HG03066 (cell line): Measurements from ENCODE around the gene OR13J1.

Experiments
- ATAC-seq: cut with Tn5 transposase; IDR thresholded peaks from one replicate; pipeline ENCODE4 v1.9.1; 2021; ENCODE audit warnings: low read depth; ENCODE audit not compliant: unreplicated experiment

The OR13J1 gene

DNA sequence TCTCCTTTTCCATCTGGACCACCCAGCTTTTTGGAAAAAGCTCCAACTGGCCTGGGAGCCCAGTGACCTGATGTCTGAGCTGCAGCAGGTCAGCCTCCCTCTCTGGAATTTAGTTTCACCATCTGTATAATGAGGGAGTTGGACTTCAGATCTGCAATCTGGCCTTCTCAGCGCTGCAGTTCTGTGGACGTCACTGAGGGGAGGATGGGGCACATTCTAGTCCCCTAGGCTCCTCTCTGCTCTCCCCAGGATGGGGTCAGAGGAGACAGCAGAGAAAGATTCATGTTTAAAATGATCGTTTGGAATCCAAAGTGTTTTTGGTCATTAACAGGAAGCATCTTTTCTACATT lies 10.2 kb downstream of the OR13J1 start:
- ATAC-seq: no peak

GRCh38 chr9:35859310-35859989 lies 10.8 kb downstream of the OR13J1 start:
- ATAC-seq: no peak

DNA sequence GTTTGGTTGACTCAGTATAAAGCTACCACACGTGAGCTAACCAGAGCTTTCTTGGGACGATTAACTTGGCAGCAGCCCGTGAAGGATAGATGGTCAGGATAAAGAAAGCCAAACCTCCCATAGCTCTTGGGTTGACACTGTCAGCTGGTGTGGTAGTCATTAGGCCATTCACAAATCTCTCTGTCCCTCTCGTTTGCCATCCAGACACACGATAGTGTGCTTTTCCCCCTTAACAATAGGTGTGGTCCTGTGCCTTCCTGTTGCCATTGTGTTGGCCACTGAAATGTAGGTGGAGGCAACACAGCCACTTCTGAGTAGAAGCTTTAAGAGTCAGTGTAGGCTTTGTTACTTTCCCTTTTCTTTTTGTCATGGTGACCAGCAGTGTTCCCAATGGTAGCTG lies 11.7 kb downstream of the OR13J1 start:
- no peak for ATAC-seq

DNA sequence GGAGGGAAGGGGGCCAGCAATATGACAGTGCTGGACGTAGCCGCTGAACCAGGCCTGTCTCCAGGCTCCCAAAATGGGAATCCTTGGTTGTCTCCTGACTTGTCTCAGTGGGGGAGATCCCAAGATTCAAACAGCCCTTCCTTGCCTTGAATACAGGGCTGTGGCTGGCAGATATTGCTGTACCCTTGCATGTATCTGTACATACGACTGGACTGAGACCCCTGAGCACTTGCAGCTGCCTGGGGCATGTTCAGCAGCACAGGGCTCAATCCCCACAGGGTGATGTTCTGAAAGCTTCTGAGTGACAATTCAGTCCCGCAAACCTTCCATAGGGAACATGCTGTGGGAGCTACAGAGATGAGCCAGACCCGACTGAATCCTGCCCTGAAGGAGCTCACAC lies 13.3 kb downstream of the OR13J1 start:
- no peak for ATAC-seq

DNA sequence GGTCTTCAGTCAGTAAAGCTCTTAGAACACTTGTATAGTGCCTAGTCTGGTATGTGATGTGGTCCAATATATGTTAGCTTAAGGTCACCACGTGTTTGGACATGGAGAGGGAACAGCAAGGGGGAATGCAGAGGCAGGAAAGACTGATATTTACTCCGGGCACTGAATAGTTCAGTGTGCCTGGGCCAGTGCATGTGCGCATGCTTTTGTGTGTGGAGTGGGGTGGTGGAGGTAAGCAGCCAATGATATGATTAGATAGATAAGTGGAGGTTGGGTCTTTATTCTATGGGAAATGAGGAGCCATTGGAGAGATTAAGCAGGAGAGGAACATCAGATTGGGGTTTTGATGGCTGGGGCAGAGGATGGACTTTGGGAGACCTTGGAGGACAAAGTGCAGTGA lies 14.0 kb downstream of the OR13J1 start:
- no peak for ATAC-seq

GRCh38 chr9:35854091-35854762 lies 16.0 kb downstream of the OR13J1 start:
- no peak for ATAC-seq

DNA sequence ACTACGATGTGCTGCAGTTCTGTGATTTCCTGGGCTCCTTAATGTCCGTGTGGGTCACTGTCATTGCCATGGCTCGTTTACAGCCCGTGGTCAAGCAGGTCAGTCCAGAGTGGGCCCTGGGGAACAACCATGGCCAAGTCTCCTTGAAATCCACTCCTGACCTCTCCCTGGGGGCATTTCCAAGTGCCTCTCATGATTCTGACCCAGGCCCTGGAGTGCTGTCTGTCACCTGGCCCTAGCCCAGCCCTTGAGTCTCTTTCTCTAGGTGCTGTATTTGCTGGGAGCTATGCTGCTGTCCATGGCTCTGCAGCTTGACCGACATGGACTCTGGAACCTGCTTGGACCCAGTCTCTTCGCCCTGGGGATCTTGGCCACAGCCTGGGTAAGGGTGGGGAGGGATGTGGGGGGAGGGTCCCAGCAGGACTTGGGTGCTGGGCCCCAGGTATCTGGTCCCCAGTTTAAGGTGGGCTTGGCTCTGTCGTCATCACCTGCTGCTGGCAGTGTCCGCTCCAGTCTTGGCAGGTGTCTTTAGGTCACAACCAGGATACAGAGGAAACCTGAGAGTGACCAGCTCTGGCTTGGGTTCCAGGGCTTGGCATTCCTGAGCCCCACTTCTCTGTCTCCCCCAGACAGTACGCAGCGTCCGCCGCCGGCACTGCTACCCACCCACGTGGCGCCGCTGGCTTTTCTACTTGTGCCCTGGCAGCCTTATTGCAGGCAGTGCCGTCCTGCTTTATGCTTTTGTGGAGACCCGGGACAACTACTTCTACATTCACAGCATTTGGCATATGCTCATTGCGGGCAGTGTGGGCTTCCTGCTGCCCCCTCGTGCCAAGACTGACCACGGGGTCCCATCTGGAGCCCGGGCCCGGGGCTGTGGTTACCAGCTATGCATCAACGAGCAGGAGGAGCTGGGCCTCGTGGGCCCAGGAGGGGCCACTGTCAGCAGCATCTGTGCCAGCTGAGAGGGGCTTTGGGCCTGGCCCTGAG lies 17.0 kb downstream of the OR13J1 start:
- ATAC-seq: no peak

DNA sequence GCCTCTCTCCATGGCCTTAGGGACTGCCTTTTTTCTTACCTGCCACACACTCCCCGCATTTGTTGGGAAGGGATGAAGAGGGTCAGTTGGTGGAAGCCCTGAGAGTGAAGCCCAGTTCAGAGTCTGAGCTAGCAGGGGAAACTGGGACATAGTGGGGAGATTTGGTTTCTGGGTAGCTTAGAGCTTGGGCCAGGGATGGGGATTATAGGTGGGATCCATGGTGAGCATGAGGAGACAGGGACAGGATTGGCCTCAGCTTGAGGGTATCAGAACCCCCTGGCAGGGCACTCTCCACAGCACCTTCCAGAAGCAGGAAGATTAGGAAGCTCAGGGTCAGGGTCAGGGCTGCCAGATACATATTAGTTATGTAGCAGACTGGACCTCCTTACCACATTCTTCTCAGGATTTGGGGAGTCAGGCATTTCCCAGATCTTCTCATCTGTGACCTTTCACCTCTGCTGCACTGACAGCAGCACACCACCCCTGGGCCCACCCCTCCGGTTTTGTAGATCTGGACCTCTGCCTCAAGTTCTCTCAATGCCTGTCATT lies 17.9 kb downstream of the OR13J1 start:
- no peak for ATAC-seq

DNA sequence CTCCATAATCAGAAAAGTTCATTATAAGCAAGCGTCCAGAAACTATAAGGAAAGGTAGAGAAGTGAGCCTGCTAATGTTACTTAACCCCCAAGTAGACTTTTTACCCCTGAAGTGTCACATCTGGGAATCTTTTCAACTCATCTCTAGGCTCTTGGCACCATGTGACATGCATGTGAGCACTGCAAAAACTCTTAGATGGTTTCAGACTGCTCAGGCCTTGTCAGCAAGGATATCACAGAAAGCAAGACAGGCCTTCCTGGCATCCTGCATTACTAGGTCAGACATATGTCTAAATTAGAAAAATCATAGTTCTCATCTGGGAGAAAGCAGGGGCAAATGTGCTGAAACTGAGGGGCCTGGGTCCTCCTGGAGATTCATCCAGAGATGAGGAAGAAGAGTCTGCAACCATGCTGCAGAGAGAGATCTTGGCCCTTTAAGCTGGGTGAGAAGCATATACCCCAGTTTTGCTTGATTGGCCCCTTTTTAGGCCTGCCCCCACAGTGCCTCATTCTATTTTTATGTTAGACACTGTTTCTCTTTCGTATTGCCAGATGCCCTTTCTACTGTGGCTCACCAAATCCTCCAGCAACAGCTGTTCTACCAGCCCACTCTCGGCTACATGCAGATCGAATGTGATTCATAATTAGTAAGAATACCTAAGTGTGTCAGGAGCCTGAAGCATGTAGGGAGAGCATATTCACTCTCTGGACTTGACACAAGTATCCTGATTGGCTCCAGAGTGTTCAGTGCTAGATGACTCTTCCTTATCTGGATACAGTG lies 22.2 kb downstream of the OR13J1 start:
- peak; percentile 92 for ATAC-seq

DNA sequence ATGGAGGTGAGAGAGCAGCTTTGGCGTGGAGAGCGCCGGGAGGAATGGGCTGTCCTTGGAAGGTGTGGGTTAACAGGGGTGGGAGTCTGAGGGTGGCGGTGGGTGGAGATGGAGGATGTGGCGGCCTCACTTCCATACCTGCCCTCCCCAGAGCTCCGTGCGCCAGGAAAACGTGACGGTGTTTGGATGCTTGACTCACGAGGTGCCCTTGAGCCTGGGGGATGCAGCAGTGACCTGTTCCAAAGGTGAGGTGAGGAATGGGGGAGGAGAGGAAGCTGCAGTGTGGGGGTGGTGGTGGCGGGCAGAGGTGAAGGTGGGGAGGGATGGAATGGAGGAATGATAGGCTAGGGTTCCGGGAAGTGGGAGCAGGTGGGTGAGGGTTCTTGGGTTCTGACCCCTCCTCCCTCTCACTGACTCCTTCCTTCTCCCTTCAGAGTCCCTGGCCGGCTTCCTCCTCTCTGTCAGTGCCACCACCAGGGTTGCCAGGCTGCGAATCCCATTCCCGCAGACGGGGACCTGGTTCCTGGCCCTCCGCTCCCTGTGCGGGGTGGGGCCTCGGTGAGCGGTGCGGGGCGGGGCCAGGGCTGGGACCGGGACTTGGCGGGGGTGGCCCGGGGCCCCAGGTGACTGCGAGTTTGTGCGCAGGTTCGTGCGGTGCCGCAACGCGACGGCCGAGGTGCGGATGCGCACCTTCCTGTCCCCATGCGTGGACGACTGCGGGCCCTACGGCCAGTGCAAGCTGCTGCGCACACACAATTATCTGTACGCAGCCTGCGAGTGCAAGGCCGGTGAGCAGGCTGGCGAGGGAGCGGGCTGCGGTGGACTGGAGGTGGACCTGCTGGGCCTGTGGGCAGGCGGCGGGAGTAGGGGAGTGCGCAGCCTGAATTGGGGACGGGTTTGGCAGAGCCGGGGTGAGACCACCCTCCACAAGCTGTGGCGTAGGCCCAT lies 24.1 kb downstream of the OR13J1 start:
- no peak for ATAC-seq

DNA sequence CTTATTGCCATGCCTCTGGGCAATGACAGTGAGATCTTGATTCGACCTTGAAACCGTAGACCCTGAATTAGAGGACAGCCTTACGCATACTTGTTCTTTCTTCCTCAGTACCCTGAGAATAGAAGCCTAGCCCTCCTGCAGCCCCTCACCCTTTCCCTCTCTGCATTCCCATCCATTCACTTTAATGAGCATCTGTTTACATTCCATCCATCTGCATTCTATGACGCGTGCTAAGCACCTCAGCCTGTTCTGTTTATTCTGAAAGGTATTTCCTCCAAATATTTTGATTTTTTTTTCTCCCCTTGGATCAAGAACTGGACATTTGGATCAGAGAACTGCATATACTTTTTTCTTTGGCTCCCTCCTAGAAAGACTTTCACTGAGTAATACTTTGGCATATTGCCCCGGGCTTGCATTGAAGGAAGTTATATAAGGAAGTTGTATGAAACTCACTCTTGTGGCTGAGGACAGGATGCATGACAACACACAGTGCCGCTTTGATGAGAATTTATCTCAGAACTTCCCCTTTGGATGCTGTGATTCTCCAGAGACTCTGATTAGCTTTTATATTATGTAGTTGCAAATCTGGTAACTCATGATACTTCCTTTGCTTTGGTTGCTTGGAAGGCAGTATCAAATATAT lies 25.5 kb downstream of the OR13J1 start:
- ATAC-seq: no peak

DNA sequence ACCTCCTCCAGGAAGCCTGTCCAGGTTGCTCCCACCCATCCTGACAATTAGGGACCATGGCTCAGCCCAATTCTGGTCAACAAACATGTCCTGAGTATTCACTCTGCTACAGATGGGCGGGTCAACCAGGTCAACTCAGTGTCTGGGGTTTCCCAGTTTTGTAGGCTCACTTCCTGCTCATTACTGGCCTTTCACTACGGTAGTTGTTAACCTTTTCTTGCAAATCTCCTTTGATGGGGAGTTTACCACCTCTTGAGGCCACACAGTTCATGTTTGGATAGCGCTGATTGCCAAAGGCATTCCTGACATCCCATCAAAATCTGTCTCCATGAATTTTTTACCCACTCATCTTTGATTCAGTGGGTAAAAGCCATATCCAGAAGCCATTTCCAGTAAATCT lies 27.4 kb downstream of the OR13J1 start:
- peak; percentile 74 for ATAC-seq

- ATAC-seq: no peak
These were observed 28.0 kb downstream of the OR13J1 start for GRCh38 chr9:35842020-35842745.

GRCh38 chr9:35841645-35841900 lies 28.6 kb downstream of the OR13J1 start:
- ATAC-seq: no peak

GRCh38 chr9:35840881-35841644 lies 29.1 kb downstream of the OR13J1 start:
- no peak for ATAC-seq

DNA sequence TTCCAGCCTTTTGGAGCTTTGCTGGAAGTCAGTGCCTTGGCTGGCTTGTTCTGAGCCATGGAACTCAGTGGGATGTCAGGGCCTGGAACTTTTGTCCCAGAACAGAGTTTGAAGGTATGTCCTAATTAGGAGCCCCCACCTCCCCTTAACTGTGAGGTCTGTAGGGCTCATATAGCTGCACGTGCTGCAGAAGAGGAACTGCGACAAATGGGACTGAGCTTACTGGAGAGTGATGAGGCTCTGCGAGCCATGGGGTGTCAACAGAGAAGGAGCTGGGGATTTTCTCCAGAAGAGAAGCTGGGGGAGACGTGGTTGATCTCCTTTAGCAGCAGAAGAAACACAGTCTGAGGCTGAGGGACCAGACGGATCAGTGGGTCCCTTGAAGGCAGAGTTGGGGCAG lies 30.3 kb downstream of the OR13J1 start:
- ATAC-seq: no peak

DNA sequence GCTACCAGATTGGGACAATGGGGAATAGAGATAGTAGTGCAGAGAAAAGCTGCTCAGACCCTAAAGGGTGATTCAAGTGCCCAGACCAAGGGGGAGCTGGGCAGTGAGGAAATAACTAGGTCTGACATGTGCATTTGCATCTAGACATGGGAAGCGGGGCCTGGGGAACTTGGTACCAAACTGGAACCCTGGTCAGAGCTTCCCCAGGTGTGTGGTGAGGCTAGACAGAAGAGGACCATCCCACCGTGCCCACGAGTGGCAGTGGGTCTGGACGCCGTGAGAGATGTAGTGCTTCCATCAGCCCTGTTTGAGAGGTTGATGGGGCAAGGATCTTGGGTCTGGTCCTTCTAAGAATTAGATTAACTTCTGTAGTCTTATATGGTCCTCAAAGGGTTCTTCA lies 33.6 kb downstream of the OR13J1 start:
- ATAC-seq: no peak

DNA sequence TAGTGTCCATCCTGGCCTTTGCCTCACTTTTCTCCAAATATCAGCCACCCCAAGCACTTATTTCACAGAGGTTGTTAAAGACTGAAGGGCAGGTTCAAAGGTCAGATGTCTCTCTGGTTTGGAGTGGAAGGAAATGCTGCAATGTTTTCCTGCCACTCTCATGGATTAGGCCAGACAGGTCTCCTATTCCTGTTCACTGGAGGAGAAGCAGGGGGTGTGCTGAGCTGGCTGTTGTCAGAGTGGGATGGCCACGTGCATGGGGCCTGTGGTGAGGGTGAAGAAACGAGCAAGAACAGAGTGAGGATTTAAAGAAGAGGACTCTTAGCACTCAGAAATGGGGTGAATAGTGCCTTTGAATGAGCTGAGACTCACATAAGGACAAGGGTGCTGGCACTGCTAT lies 34.4 kb downstream of the OR13J1 start:
- ATAC-seq: no peak
